ENCODE results near the gene MARCKSL1.

GRCh38 chr1:32333251-32333963 is 2.6 kb downstream of the MARCKSL1 start:
- TF ChIP-seq MXI1 (IDR thresholded peaks at IDR 0.05; ENCODE audit: borderline replicate concordance, low read depth, low read length) = no peak
- no peak for TF ChIP-seq U2AF1 (optimal IDR thresholded peaks at IDR 0.05; ENCODE audit: low read depth, low read length)
- no peak for TF ChIP-seq YY1 (IDR thresholded peaks at IDR 0.05; ENCODE audit: insufficient read depth, insufficient replicate concordance, low read depth, low read length)
- no peak for TF ChIP-seq EED (CRISPR knock-in tag; IDR thresholded peaks at IDR 0.05)

Data from HepG2 (cell line).